ENCODE results near the gene GRIN3A. TPM values are rescaled to one million over a fixed set of nuclear protein-coding genes. Genes with fewer than 3 reads are reported as not detected.
A peak's percentile ranks its signal among the peaks of the same experiment; 100 is the strongest.

GRIN3A gene
- total RNA-seq, 1 donor from 2014 or later, result 0.30 TPM

DNA sequence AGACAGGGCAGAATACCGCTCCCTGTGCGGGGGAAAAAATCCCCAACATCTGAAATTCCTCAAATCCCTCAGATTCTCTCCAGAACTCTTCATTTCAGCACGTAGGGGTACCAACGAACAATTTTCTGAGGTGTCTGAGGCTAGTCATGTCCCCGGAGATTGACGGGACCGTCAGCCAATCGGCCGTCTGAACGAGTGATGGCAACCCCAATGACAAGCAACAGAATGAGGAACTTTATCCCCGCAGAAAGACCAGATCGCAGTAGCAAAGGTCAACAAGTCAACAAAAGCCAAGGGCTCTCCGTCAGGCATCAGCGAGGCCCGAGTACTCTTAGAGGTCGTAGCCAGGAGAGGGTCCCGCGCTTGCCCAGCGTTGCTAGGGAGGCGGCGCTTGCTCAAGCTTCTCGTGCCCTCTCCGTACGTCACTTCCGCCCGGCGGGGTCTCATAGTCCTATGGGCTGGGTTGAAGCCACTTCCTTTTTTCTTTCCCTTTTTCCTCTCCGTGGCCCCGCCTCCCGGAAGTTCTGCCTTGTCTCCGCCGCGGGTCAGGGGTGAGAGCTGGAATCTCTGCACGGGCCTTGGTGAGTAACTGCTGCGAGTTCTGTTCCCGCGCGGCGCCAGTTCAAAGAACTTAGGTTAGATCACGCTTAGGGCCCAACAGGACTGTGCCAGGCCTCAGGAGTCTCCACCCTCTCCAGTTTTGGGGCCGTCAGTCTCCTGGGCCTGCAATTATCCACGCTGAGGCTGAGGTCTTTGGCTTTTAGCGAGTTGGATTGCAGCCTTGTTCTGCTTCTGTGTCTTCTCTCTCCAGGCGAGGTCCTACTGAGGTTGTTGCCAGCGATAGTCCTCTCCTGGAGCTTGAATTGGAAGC, 204.9 kb downstream of the GRIN3A start, which contains the start of gene RNF20:
TSS of gene RNF20 (plus strand) at position 520 of the 871 bp plus-strand sequence. CDS start 1,571 bp downstream, outside the sequence.
- Mint-ChIP-seq H3K27me3 (ENCODE audit: unreplicated experiment) (no peaks in the 10 kb centered on the region), H3K4me3 (ENCODE audit: unreplicated experiment) (peak within 1 kb of the TSS; percentile 87), H3K4me1 (ENCODE audit: unreplicated experiment) (peaks cover 22% of the 10 kb centered on the region), H3K27ac (ENCODE audit: unreplicated experiment) (peak within 1 kb of the TSS; percentile 98), H3K9me3 (ENCODE audit: unreplicated experiment) (no peaks in the 10 kb centered on the region), H3K36me3 (ENCODE audit: unreplicated experiment) (peaks cover 5% of the 10 kb centered on the region)
- DNase-seq (ENCODE audit: extremely low spot score, unreplicated experiment), result peak; percentile 99
- TF ChIP-seq, protein P1, sequence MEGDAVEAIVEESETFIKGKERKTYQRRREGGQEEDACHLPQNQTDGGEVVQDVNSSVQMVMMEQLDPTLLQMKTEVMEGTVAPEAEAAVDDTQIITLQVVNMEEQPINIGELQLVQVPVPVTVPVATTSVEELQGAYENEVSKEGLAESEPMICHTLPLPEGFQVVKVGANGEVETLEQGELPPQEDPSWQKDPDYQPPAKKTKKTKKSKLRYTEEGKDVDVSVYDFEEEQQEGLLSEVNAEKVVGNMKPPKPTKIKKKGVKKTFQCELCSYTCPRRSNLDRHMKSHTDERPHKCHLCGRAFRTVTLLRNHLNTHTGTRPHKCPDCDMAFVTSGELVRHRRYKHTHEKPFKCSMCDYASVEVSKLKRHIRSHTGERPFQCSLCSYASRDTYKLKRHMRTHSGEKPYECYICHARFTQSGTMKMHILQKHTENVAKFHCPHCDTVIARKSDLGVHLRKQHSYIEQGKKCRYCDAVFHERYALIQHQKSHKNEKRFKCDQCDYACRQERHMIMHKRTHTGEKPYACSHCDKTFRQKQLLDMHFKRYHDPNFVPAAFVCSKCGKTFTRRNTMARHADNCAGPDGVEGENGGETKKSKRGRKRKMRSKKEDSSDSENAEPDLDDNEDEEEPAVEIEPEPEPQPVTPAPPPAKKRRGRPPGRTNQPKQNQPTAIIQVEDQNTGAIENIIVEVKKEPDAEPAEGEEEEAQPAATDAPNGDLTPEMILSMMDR (IDR thresholded peaks at IDR 0.05), result no peak

DNA sequence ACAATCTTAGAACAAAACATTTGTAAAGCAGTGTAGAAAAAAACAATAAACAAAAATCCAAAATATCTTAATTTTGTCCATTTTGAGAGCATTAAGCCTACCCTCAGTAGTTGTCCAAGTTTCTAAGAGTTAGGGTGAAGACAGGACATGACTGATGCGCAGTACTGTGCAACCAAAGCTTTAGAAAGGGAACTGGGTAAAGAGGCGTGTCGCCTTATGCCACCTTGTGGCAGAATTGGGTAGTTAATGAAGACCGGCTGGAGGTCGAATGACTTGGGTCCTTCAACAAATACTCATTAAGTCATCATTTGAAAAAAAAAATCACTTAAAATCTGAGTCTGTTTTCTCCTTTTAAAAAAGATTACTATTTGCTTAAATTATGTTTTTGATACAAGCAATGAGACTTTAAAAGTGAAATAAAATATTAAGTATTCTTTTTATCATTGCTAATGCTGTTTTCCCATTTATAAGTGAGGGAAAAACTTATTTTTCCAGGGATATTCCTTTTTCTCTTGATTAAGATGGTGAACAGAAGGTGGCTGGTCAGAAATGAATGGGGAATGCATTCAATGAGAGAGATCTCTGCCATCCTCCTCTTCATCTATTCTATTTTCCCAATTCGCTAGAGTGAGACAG, 208.3 kb downstream of the GRIN3A start:
- H3K9me3 Mint-ChIP-seq (ENCODE audit: unreplicated experiment), result no peaks in the 10 kb centered on the region
- peak; percentile 88 for DNase-seq (ENCODE audit: extremely low spot score, unreplicated experiment)
- TF ChIP-seq, protein P1 (IDR thresholded peaks at IDR 0.05), result peak; percentile 89
- no peak overlapping the region for H3K27ac Mint-ChIP-seq (ENCODE audit: unreplicated experiment)
- peaks cover 18% of the 10 kb centered on the region for H3K4me1 Mint-ChIP-seq (ENCODE audit: unreplicated experiment)
- no peak overlapping the region for H3K4me3 Mint-ChIP-seq (ENCODE audit: unreplicated experiment)
- no peaks in the 10 kb centered on the region for H3K27me3 Mint-ChIP-seq (ENCODE audit: unreplicated experiment)
- no peaks in the 10 kb centered on the region for H3K36me3 Mint-ChIP-seq (ENCODE audit: unreplicated experiment)

DNA sequence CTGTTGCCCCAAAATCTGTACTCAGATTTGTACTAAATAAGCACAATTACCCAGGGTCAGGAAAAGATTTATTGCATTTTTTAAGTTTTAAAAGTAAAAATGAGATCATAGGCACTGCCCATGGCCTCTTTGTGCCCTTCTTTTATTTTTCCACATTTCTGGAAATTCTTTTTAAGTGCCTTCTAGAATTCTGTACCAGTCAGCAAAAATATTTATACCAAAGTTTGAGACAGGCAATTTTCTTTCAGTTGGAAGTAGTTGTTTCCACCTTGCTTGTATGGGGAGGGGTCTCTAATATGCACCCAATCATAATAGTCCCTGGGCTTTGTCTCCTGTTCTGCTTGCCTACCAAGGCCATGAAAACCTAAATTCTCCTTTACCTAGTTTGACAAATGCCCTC, 210.4 kb downstream of the GRIN3A start:
- Mint-ChIP-seq H3K27me3 (ENCODE audit: unreplicated experiment) (peaks cover under 1% of the 10 kb centered on the region), H3K36me3 (ENCODE audit: unreplicated experiment) (no peaks in the 10 kb centered on the region), H3K4me1 (ENCODE audit: unreplicated experiment) (peaks cover 8% of the 10 kb centered on the region), H3K9me3 (ENCODE audit: unreplicated experiment) (no peaks in the 10 kb centered on the region), H3K27ac (ENCODE audit: unreplicated experiment) (no peak overlapping the region), H3K4me3 (ENCODE audit: unreplicated experiment) (no peak overlapping the region)
- DNase-seq (ENCODE audit: extremely low spot score, unreplicated experiment), result no peak
- TF ChIP-seq, protein P1 (IDR thresholded peaks at IDR 0.05), result no peak

DNA sequence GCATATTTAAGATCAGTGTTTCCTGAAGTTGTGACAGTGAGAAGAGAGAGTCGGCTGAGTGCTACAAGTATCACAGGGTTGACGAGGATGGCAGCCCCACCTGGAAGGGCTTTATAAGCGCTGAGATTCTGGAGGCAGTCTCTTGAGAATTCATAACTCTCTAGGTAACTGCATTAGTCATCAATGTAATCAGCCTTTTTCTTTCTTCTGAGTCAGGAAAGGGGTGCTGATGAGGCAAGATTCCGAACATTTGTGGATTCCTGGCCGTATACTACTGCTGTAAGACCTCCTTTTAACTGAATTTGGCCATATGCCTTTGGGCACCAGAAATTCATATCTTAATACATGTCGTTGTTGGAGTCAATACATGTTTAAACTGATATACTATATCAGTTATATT, 211.4 kb downstream of the GRIN3A start:
- no peak for DNase-seq (ENCODE audit: extremely low spot score, unreplicated experiment)
- H3K9me3 Mint-ChIP-seq (ENCODE audit: unreplicated experiment), result no peaks in the 10 kb centered on the region
- peaks cover 5% of the 10 kb centered on the region for H3K4me1 Mint-ChIP-seq (ENCODE audit: unreplicated experiment)
- H3K4me3 Mint-ChIP-seq (ENCODE audit: unreplicated experiment), result no peak overlapping the region
- H3K27ac Mint-ChIP-seq (ENCODE audit: unreplicated experiment), result no peak overlapping the region
- TF ChIP-seq, protein P1 (IDR thresholded peaks at IDR 0.05), result no peak
- no peaks in the 10 kb centered on the region for H3K36me3 Mint-ChIP-seq (ENCODE audit: unreplicated experiment)
- peaks cover 4% of the 10 kb centered on the region for H3K27me3 Mint-ChIP-seq (ENCODE audit: unreplicated experiment)

DNA sequence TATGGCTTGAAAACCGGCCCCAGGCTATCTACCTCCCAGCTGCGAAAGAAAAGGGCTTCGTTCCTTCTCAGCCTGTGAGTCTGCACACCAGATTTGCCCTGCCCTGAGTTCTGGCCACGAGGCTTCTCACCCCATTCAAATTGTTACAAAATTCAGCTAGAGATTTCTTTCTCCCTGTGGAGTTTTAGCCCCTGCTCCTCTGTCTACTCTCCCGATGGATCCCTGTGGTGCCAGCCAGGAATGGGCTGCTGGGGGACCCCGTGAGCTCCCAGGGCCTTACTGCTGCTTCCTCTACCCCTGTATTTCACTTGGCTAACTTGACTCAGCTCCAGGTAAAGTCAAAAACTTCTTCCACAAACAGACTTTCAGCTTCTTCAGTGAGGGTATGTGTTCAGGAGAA, 214.1 kb downstream of the GRIN3A start:
- no peak overlapping the region for H3K27ac Mint-ChIP-seq (ENCODE audit: unreplicated experiment)
- TF ChIP-seq, protein P1 (IDR thresholded peaks at IDR 0.05), result no peak
- no peaks in the 10 kb centered on the region for H3K9me3 Mint-ChIP-seq (ENCODE audit: unreplicated experiment)
- H3K4me3 Mint-ChIP-seq (ENCODE audit: unreplicated experiment), result no peak overlapping the region
- peaks cover 13% of the 10 kb centered on the region for H3K27me3 Mint-ChIP-seq (ENCODE audit: unreplicated experiment)
- H3K36me3 Mint-ChIP-seq (ENCODE audit: unreplicated experiment), result no peaks in the 10 kb centered on the region
- DNase-seq (ENCODE audit: extremely low spot score, unreplicated experiment), result no peak
- H3K4me1 Mint-ChIP-seq (ENCODE audit: unreplicated experiment), result peaks cover 6% of the 10 kb centered on the region
